ENCODE measurements around the gene ALKBH5.

The ALKBH5 gene

GRCh38 chr17:18185391-18185790 lies 1.8 kb downstream of the ALKBH5 start:
- Histone ChIP-seq H3K4me1 (ENCODE audit: control insufficient read depth, insufficient read depth, low read length) (peaks cover 6% of the 10 kb centered on the region), H3K36me3 (ENCODE audit: control insufficient read depth, insufficient read depth, low read length) (no peaks in the 10 kb centered on the region; the same call in 1 of the 2 replicates), H3K9me3 (ENCODE audit: control insufficient read depth, insufficient read depth, low read length) (no peaks in the 10 kb centered on the region), H3K27me3 (ENCODE audit: control insufficient read depth, insufficient read depth, low read length) (no peaks in the 10 kb centered on the region), H3K4me3 (ENCODE audit: low read length) (no peak overlapping the region; the same call in 1 of the 2 replicates), H3K27ac (ENCODE audit: low read length) (no peak overlapping the region)
- WGBS (ENCODE audit: insufficient coverage, insufficient read length) = no CpG with 5 or more reads among the region's 3 CpGs
- no peak for DNase-seq (ENCODE audit: low read depth, low spot score)

- no peak overlapping the region for H3K27ac ChIP-seq (ENCODE audit: low read length)
- H3K9me3 ChIP-seq (ENCODE audit: control insufficient read depth, insufficient read depth, low read length) = no peaks in the 10 kb centered on the region
- no peaks in the 10 kb centered on the region for H3K27me3 ChIP-seq (ENCODE audit: control insufficient read depth, insufficient read depth, low read length)
- H3K4me1 ChIP-seq (ENCODE audit: control insufficient read depth, insufficient read depth, low read length) = peaks cover 6% of the 10 kb centered on the region
- DNase-seq (ENCODE audit: low read depth, low spot score) = no peak
- no peak overlapping the region; the same call in 1 of the 2 replicates for H3K4me3 ChIP-seq (ENCODE audit: low read length)
- H3K36me3 ChIP-seq (ENCODE audit: control insufficient read depth, insufficient read depth, low read length) = no peaks in the 10 kb centered on the region; the same call in 1 of the 2 replicates
- WGBS (ENCODE audit: insufficient coverage, insufficient read length) = no CpG with 5 or more reads among the region's 10 CpGs
Measured at GRCh38 chr17:18185832-18186626, 2.4 kb downstream of the ALKBH5 start.

GRCh38 chr17:18186627-18186982 lies 3.0 kb downstream of the ALKBH5 start:
- DNase-seq (ENCODE audit: low read depth, low spot score) = no peak
- no peaks in the 10 kb centered on the region for H3K27me3 ChIP-seq (ENCODE audit: control insufficient read depth, insufficient read depth, low read length)
- no peaks in the 10 kb centered on the region for H3K9me3 ChIP-seq (ENCODE audit: control insufficient read depth, insufficient read depth, low read length)
- H3K4me1 ChIP-seq (ENCODE audit: control insufficient read depth, insufficient read depth, low read length) = peaks cover 6% of the 10 kb centered on the region
- no peak overlapping the region for H3K4me3 ChIP-seq (ENCODE audit: low read length)
- H3K27ac ChIP-seq (ENCODE audit: low read length) = no peak overlapping the region
- no CpG with 5 or more reads among the region's 1 CpG for WGBS (ENCODE audit: insufficient coverage, insufficient read length)
- no peaks in the 10 kb centered on the region; the same call in 1 of the 2 replicates for H3K36me3 ChIP-seq (ENCODE audit: control insufficient read depth, insufficient read depth, low read length)

GRCh38 chr17:18187226-18187625 lies 3.6 kb downstream of the ALKBH5 start:
- H3K36me3 ChIP-seq (ENCODE audit: control insufficient read depth, insufficient read depth, low read length) = no peaks in the 10 kb centered on the region; the same call in 1 of the 2 replicates
- peaks cover 6% of the 10 kb centered on the region for H3K4me1 ChIP-seq (ENCODE audit: control insufficient read depth, insufficient read depth, low read length)
- no peak overlapping the region for H3K4me3 ChIP-seq (ENCODE audit: low read length)
- no peaks in the 10 kb centered on the region for H3K9me3 ChIP-seq (ENCODE audit: control insufficient read depth, insufficient read depth, low read length)
- H3K27ac ChIP-seq (ENCODE audit: low read length) = no peak overlapping the region
- no peak for DNase-seq (ENCODE audit: low read depth, low spot score)
- no peaks in the 10 kb centered on the region for H3K27me3 ChIP-seq (ENCODE audit: control insufficient read depth, insufficient read depth, low read length)
- no CpG with 5 or more reads among the region's 2 CpGs for WGBS (ENCODE audit: insufficient coverage, insufficient read length)

GRCh38 chr17:18187821-18188761 lies 4.5 kb downstream of the ALKBH5 start:
- DNase-seq (ENCODE audit: low read depth, low spot score) = no peak
- H3K4me1 ChIP-seq (ENCODE audit: control insufficient read depth, insufficient read depth, low read length) = peaks cover 6% of the 10 kb centered on the region
- H3K4me3 ChIP-seq (ENCODE audit: low read length) = no peak overlapping the region
- H3K9me3 ChIP-seq (ENCODE audit: control insufficient read depth, insufficient read depth, low read length) = no peaks in the 10 kb centered on the region
- no CpG with 5 or more reads among the region's 9 CpGs for WGBS (ENCODE audit: insufficient coverage, insufficient read length)
- no peaks in the 10 kb centered on the region; the same call in 1 of the 2 replicates for H3K36me3 ChIP-seq (ENCODE audit: control insufficient read depth, insufficient read depth, low read length)
- H3K27me3 ChIP-seq (ENCODE audit: control insufficient read depth, insufficient read depth, low read length) = no peaks in the 10 kb centered on the region
- no peak overlapping the region for H3K27ac ChIP-seq (ENCODE audit: low read length)

- H3K36me3 ChIP-seq (ENCODE audit: control insufficient read depth, insufficient read depth, low read length) = no peaks in the 10 kb centered on the region; the same call in 1 of the 2 replicates
- DNase-seq (ENCODE audit: low read depth, low spot score) = no peak
- no peak overlapping the region for H3K27ac ChIP-seq (ENCODE audit: low read length)
- H3K4me1 ChIP-seq (ENCODE audit: control insufficient read depth, insufficient read depth, low read length) = peaks cover 6% of the 10 kb centered on the region
- no CpG with 5 or more reads among the region's 3 CpGs for WGBS (ENCODE audit: insufficient coverage, insufficient read length)
- no peak overlapping the region for H3K4me3 ChIP-seq (ENCODE audit: low read length)
- no peaks in the 10 kb centered on the region for H3K9me3 ChIP-seq (ENCODE audit: control insufficient read depth, insufficient read depth, low read length)
- no peaks in the 10 kb centered on the region for H3K27me3 ChIP-seq (ENCODE audit: control insufficient read depth, insufficient read depth, low read length)
Measured at GRCh38 chr17:18190628-18191235, 7.1 kb downstream of the ALKBH5 start.

GRCh38 chr17:18191236-18191667 lies 7.6 kb downstream of the ALKBH5 start:
- no peaks in the 10 kb centered on the region for H3K9me3 ChIP-seq (ENCODE audit: control insufficient read depth, insufficient read depth, low read length)
- H3K27ac ChIP-seq (ENCODE audit: low read length) = no peak overlapping the region
- H3K36me3 ChIP-seq (ENCODE audit: control insufficient read depth, insufficient read depth, low read length) = peaks cover 2% of the 10 kb centered on the region; the same call in 1 of the 2 replicates
- no peak overlapping the region for H3K4me3 ChIP-seq (ENCODE audit: low read length)
- 0 out of 2 replicates have a peak, but pooled peaks cover 2% of the 10 kb centered on the region for H3K4me1 ChIP-seq (ENCODE audit: control insufficient read depth, insufficient read depth, low read length)
- no CpG with 5 or more reads among the region's 3 CpGs for WGBS (ENCODE audit: insufficient coverage, insufficient read length)
- no peak for DNase-seq (ENCODE audit: low read depth, low spot score)
- H3K27me3 ChIP-seq (ENCODE audit: control insufficient read depth, insufficient read depth, low read length) = no peaks in the 10 kb centered on the region

- no CpG with 5 or more reads among the region's 2 CpGs for WGBS (ENCODE audit: insufficient coverage, insufficient read length)
Measured at GRCh38 chr17:18191967-18192366, 8.3 kb downstream of the ALKBH5 start.

GRCh38 chr17:18194394-18194793 lies 10.8 kb downstream of the ALKBH5 start:
- Histone ChIP-seq H3K4me3 (ENCODE audit: low read length) (no peak overlapping the region), H3K4me1 (ENCODE audit: control insufficient read depth, insufficient read depth, low read length) (no peaks in the 10 kb centered on the region), H3K9me3 (ENCODE audit: control insufficient read depth, insufficient read depth, low read length) (no peaks in the 10 kb centered on the region), H3K27ac (ENCODE audit: low read length) (no peak overlapping the region), H3K36me3 (ENCODE audit: control insufficient read depth, insufficient read depth, low read length) (peaks cover 20% of the 10 kb centered on the region), H3K27me3 (ENCODE audit: control insufficient read depth, insufficient read depth, low read length) (no peaks in the 10 kb centered on the region)
- no CpG with 5 or more reads among the region's 4 CpGs for WGBS (ENCODE audit: insufficient coverage, insufficient read length)
- no peak for DNase-seq (ENCODE audit: low read depth, low spot score)

More at GRCh38 chr17:18191967-18192366, 8.3 kb downstream of the ALKBH5 start:
- Histone ChIP-seq H3K27ac (ENCODE audit: low read length) (no peak overlapping the region), H3K27me3 (ENCODE audit: control insufficient read depth, insufficient read depth, low read length) (no peaks in the 10 kb centered on the region), H3K4me3 (ENCODE audit: low read length) (no peak overlapping the region), H3K36me3 (ENCODE audit: control insufficient read depth, insufficient read depth, low read length) (peaks cover 3% of the 10 kb centered on the region; the same call in 1 of the 2 replicates), H3K9me3 (ENCODE audit: control insufficient read depth, insufficient read depth, low read length) (no peaks in the 10 kb centered on the region), H3K4me1 (ENCODE audit: control insufficient read depth, insufficient read depth, low read length) (0 out of 2 replicates have a peak, but pooled peaks cover 2% of the 10 kb centered on the region)
- DNase-seq (ENCODE audit: low read depth, low spot score) = no peak

GRCh38 chr17:18194804-18195203 lies 11.2 kb downstream of the ALKBH5 start:
- Histone ChIP-seq H3K9me3 (ENCODE audit: control insufficient read depth, insufficient read depth, low read length) (no peaks in the 10 kb centered on the region), H3K4me1 (ENCODE audit: control insufficient read depth, insufficient read depth, low read length) (no peaks in the 10 kb centered on the region), H3K27me3 (ENCODE audit: control insufficient read depth, insufficient read depth, low read length) (no peaks in the 10 kb centered on the region), H3K27ac (ENCODE audit: low read length) (no peak overlapping the region), H3K4me3 (ENCODE audit: low read length) (no peak overlapping the region), H3K36me3 (ENCODE audit: control insufficient read depth, insufficient read depth, low read length) (peaks cover 22% of the 10 kb centered on the region)
- no CpG with 5 or more reads among the region's 4 CpGs for WGBS (ENCODE audit: insufficient coverage, insufficient read length)
- DNase-seq (ENCODE audit: low read depth, low spot score) = no peak
